ENCODE data around the gene SDHA. TPM values are rescaled to one million over a fixed set of nuclear protein-coding genes. Genes with fewer than 3 reads are reported as not detected.
"Not testable (repeated sequence)": the region's sequence is repeated elsewhere in the genome, so short reads cannot be mapped to it uniquely, and the experiment has no call there.

Gene SDHA
- total and polyA plus RNA-seq, 2 donors from 2014 or later, result 135 to 256 TPM

DNA sequence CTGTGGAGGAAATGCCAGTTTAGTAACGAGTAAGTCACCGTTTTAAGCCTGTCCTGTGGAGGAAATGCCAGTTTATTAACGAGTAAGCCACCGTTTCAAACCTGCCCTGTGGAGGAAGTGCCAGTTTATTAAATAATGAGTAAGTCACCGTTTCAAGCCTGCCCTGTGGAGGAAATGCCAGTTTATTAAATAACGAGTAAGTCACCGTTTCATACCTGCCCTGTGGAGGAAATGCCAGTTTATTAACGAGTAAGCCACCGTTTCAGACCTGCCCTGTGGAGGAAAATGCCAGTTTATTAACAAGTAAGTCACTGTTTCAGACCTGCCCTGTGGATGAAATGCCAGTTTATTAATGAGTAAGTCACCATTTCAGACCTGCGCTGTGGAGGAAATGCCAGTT, 34.4 kb downstream of the SDHA start:
- Histone ChIP-seq H3K4me3 (ENCODE audit: low read length in 3 of 3) (no peak overlapping the region), H3K27me3 (ENCODE audit: control insufficient read depth, insufficient read depth, low read length) (no peaks in the 10 kb centered on the region), H3K4me1 (ENCODE audit: control insufficient read depth in 2 of 3, insufficient read depth in 2 of 3, low read depth in 1 of 3, low read length in 3 of 3) (no peaks in the 10 kb centered on the region), H3K36me3 (ENCODE audit: control insufficient read depth in 2 of 3, insufficient read depth in 3 of 3, low read length in 3 of 3) (peaks cover under 1 to 35% (median 10%) of the 10 kb centered on the region in 3 donors), H3K9ac (ENCODE audit: low read length in 3 of 3) (no peak overlapping the region), H3K27ac (ENCODE audit: low read depth in 2 of 2, low read length in 2 of 2) (peak overlapping the region; percentile 5 to 23), H3K9me3 (ENCODE audit: control insufficient read depth in 2 of 3, insufficient read depth in 1 of 3, low read length in 3 of 3) (no peaks in the 10 kb centered on the region)
- TF ChIP-seq, protein P1, sequence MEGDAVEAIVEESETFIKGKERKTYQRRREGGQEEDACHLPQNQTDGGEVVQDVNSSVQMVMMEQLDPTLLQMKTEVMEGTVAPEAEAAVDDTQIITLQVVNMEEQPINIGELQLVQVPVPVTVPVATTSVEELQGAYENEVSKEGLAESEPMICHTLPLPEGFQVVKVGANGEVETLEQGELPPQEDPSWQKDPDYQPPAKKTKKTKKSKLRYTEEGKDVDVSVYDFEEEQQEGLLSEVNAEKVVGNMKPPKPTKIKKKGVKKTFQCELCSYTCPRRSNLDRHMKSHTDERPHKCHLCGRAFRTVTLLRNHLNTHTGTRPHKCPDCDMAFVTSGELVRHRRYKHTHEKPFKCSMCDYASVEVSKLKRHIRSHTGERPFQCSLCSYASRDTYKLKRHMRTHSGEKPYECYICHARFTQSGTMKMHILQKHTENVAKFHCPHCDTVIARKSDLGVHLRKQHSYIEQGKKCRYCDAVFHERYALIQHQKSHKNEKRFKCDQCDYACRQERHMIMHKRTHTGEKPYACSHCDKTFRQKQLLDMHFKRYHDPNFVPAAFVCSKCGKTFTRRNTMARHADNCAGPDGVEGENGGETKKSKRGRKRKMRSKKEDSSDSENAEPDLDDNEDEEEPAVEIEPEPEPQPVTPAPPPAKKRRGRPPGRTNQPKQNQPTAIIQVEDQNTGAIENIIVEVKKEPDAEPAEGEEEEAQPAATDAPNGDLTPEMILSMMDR (IDR thresholded peaks at IDR 0.05; ENCODE audit: borderline replicate concordance, extremely low read depth, insufficient read depth), result no peak
- DNase-seq, result no peak
- intact Hi-C loops (cut with DNase I), result no loop called here
- FAIRE-seq, result no peak

DNA sequence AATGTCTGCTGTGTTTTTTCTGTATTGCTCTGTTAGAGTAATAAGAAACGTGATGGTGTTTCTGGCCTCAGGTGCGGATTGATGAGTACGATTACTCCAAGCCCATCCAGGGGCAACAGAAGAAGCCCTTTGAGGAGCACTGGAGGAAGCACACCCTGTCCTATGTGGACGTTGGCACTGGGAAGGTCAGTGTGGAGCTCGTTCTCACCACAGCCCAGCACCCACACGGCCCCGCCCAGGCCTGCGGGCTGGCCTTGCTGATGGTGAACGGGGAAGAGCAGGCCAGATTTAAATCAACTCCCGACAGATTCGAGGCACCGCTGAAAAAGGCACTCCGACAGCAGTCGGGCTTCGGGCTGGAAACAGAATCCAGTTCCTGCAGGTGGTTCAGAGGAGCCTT, 36.2 kb downstream of the SDHA start:
- FAIRE-seq; intact Hi-C loops (cut with DNase I); H3K9me3 ChIP-seq (ENCODE audit: control insufficient read depth in 2 of 3, insufficient read depth in 1 of 3, low read length in 3 of 3); H3K27ac ChIP-seq (ENCODE audit: low read depth in 2 of 2, low read length in 2 of 2); H3K9ac ChIP-seq (ENCODE audit: low read length in 3 of 3); H3K4me1 ChIP-seq (ENCODE audit: control insufficient read depth in 2 of 3, insufficient read depth in 2 of 3, low read depth in 1 of 3, low read length in 3 of 3); H3K27me3 ChIP-seq (ENCODE audit: control insufficient read depth, insufficient read depth, low read length); H3K4me3 ChIP-seq (ENCODE audit: low read length in 3 of 3); DNase-seq: not testable (repeated sequence)
- peaks cover 0 to 26% (median 3%) of the 10 kb centered on the region in 3 donors for H3K36me3 ChIP-seq (ENCODE audit: control insufficient read depth in 2 of 3, insufficient read depth in 3 of 3, low read length in 3 of 3)

DNA sequence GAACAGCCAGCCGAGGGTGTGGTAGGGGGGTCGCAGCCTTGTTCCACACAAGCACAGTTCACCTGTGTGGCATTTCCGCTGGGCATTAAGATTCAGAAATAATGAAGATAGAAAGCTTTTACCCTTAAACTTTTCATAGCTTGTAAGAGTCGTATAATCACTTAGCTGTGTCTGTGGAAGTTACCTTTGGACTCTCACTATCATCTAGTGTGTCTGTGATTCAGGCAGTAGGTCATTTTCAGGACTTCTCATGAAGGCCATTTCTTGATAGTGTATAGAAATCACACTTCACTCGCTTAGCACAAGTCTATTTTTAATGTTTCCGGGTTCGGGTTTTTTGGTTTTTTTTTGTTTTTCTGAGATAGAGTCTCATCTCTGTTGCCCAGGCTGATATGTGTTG, 37.0 kb downstream of the SDHA start:
- DNase-seq; H3K27me3 ChIP-seq (ENCODE audit: control insufficient read depth, insufficient read depth, low read length); H3K4me3 ChIP-seq (ENCODE audit: low read length in 3 of 3); H3K9me3 ChIP-seq (ENCODE audit: control insufficient read depth in 2 of 3, insufficient read depth in 1 of 3, low read length in 3 of 3); FAIRE-seq; H3K4me1 ChIP-seq (ENCODE audit: control insufficient read depth in 2 of 3, insufficient read depth in 2 of 3, low read depth in 1 of 3, low read length in 3 of 3); intact Hi-C loops (cut with DNase I); H3K9ac ChIP-seq (ENCODE audit: low read length in 3 of 3); H3K27ac ChIP-seq (ENCODE audit: low read depth in 2 of 2, low read length in 2 of 2): not testable (repeated sequence)
- peaks cover 0 to 22% (median 3%) of the 10 kb centered on the region in 3 donors for H3K36me3 ChIP-seq (ENCODE audit: control insufficient read depth in 2 of 3, insufficient read depth in 3 of 3, low read length in 3 of 3)

DNA sequence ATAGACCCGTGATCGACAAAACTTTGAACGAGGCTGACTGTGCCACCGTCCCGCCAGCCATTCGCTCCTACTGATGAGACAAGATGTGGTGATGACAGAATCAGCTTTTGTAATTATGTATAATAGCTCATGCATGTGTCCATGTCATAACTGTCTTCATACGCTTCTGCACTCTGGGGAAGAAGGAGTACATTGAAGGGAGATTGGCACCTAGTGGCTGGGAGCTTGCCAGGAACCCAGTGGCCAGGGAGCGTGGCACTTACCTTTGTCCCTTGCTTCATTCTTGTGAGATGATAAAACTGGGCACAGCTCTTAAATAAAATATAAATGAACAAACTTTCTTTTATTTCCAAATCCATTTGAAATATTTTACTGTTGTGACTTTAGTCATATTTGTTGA, 38.2 kb downstream of the SDHA start:
- FAIRE-seq; H3K9me3 ChIP-seq (ENCODE audit: control insufficient read depth in 2 of 3, insufficient read depth in 1 of 3, low read length in 3 of 3); H3K9ac ChIP-seq (ENCODE audit: low read length in 3 of 3); H3K27me3 ChIP-seq (ENCODE audit: control insufficient read depth, insufficient read depth, low read length); H3K27ac ChIP-seq (ENCODE audit: low read depth in 2 of 2, low read length in 2 of 2); intact Hi-C loops (cut with DNase I); DNase-seq; H3K4me3 ChIP-seq (ENCODE audit: low read length in 3 of 3); H3K4me1 ChIP-seq (ENCODE audit: control insufficient read depth in 2 of 3, insufficient read depth in 2 of 3, low read depth in 1 of 3, low read length in 3 of 3): not testable (repeated sequence)
- peaks cover 0 to 22% (median 3%) of the 10 kb centered on the region in 3 donors for H3K36me3 ChIP-seq (ENCODE audit: control insufficient read depth in 2 of 3, insufficient read depth in 3 of 3, low read length in 3 of 3)

DNA sequence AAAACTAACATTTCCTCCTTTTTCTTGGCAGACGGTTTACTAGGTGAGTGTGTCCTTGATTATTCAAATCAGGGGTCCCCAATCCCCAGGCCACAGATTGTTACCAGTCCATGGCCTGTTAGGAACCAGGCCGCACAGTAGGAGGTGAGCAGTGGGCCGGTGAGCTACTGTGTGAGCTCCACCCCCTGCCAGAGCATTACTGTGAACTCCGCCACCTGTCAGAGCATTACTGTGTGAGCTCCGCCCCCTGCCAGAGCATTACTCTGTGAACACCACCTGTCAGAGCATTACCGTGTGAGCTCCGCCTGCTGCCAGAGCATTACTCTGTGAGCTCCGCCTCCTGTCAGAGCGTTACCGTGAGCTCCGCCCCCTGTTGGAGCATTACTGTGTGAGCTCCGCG, 39.0 kb downstream of the SDHA start:
- intact Hi-C loops (cut with DNase I), result no loop called here
- TF ChIP-seq, protein P1 (IDR thresholded peaks at IDR 0.05; ENCODE audit: borderline replicate concordance, extremely low read depth, insufficient read depth), result no peak
- H3K36me3 ChIP-seq (ENCODE audit: control insufficient read depth in 2 of 3, insufficient read depth in 3 of 3, low read length in 3 of 3), result peaks cover 0 to 22% (median 3%) of the 10 kb centered on the region in 3 donors
- no peak overlapping the region for H3K4me3 ChIP-seq (ENCODE audit: low read length in 3 of 3)
- FAIRE-seq (no peak), DNase-seq (no peak)
- no peaks in the 10 kb centered on the region for H3K27me3 ChIP-seq (ENCODE audit: control insufficient read depth, insufficient read depth, low read length)
- no peak overlapping the region for H3K9ac ChIP-seq (ENCODE audit: low read length in 3 of 3)
- no peaks in the 10 kb centered on the region for H3K9me3 ChIP-seq (ENCODE audit: control insufficient read depth in 2 of 3, insufficient read depth in 1 of 3, low read length in 3 of 3)
- no peak overlapping the region for H3K27ac ChIP-seq (ENCODE audit: low read depth in 2 of 2, low read length in 2 of 2)
- no peaks in the 10 kb centered on the region for H3K4me1 ChIP-seq (ENCODE audit: control insufficient read depth in 2 of 3, insufficient read depth in 2 of 3, low read depth in 1 of 3, low read length in 3 of 3)

DNA sequence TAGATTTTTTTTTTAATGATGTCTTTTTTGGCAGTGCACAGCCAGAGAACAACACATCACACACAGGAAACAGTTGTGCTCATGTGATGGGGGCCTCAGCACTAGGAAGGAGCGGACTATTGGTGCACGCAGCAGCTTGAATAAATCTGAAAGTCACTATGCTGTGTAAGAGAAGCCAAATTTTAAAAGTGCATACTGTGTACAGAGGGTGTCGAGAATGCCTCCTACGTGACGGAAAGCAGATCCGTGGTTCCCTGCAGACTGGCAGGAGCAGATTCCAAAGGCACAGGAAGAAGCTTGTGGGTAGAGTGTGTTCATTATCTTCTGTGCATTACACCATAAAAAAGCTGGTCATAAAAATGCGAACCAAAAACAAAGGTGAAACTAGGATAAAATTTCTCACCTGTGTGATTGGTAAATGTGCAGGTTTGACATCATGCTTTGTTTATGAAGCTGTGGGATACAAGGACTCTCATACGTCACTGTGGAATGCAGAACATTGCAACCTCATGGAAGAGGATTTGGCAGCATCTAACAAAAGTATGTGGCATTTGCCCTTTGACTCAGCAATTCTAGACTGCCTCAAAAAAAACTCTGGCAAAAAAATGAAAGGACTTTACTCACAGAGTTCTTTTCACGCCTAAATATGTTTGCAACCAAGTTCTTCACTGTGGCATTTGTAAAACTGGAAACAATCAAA, 45.3 kb downstream of the SDHA start:
- H3K9me3 ChIP-seq (ENCODE audit: control insufficient read depth in 2 of 3, insufficient read depth in 1 of 3, low read length in 3 of 3); H3K27me3 ChIP-seq (ENCODE audit: control insufficient read depth, insufficient read depth, low read length); intact Hi-C loops (cut with DNase I); H3K4me3 ChIP-seq (ENCODE audit: low read length in 3 of 3); FAIRE-seq; H3K4me1 ChIP-seq (ENCODE audit: control insufficient read depth in 2 of 3, insufficient read depth in 2 of 3, low read depth in 1 of 3, low read length in 3 of 3); H3K9ac ChIP-seq (ENCODE audit: low read length in 3 of 3); H3K36me3 ChIP-seq (ENCODE audit: control insufficient read depth in 2 of 3, insufficient read depth in 3 of 3, low read length in 3 of 3): not testable (repeated sequence)
- peak overlapping the region in 1 of 2 donors; percentile 41 for H3K27ac ChIP-seq (ENCODE audit: low read depth in 2 of 2, low read length in 2 of 2)
- peak in 1 of 5 donors; percentile 41 for DNase-seq
